SJSA1 (cell line): Measurements from ENCODE around the gene FRMD4A. TPM values are rescaled to one million over a fixed set of nuclear protein-coding genes. Genes with fewer than 3 reads are reported as not detected.

Experiments
- DNase-seq, 2 experiments: peaks; one replicate each; pipeline ENCODE4 v3.0.0-alpha.2; 2015 to 2020; ENCODE audit warnings: low spot score in 2 of 2, low read depth in 1 of 2
- H3K27ac ChIP-seq: fragments of 250-450 bp; sonication (Bioruptor Pico); 2 replicates; pipeline ENCODE4 v1.5.1; 2020; ENCODE audit warnings: mild to moderate bottlenecking, moderate library complexity
- H3K27me3 ChIP-seq: fragments of 250-450 bp; sonication (Bioruptor Pico); replicated peaks from 2 replicates; pipeline ENCODE4 v1.5.1; 2020; ENCODE audit warnings: mild to moderate bottlenecking, moderate library complexity
- H3K36me3 ChIP-seq: fragments of 250-450 bp; sonication (Bioruptor Pico); 2 replicates; pipeline ENCODE4 v1.5.1; 2020; ENCODE audit warnings: mild to moderate bottlenecking
- H3K4me1 ChIP-seq: fragments of 250-450 bp; sonication (Bioruptor Pico); replicated peaks from 2 replicates; pipeline ENCODE4 v1.6.1; 2021; ENCODE audit warnings: mild to moderate bottlenecking
- H3K4me3 ChIP-seq: fragments of 250-450 bp; sonication (Bioruptor Pico); 2 replicates; pipeline ENCODE4 v1.5.1; 2020; ENCODE audit warnings: mild to moderate bottlenecking
- H3K9me3 ChIP-seq: fragments of 250-450 bp; sonication (Bioruptor Pico); replicated peaks from 2 replicates; pipeline ENCODE4 v1.5.1; 2020; ENCODE audit warnings: mild to moderate bottlenecking
- total RNA-seq: library from RNA; depleted of rRNA; stranded (reverse); fragments of >200 nt; shearing (Covaris generic); gene quantifications from 2 replicates; pipeline ENCODE4 v1.2.3, GENCODE V29; 2014

FRMD4A gene
- total RNA-seq, 1 experiment from 2014 or later: 6.2 TPM

DNA sequence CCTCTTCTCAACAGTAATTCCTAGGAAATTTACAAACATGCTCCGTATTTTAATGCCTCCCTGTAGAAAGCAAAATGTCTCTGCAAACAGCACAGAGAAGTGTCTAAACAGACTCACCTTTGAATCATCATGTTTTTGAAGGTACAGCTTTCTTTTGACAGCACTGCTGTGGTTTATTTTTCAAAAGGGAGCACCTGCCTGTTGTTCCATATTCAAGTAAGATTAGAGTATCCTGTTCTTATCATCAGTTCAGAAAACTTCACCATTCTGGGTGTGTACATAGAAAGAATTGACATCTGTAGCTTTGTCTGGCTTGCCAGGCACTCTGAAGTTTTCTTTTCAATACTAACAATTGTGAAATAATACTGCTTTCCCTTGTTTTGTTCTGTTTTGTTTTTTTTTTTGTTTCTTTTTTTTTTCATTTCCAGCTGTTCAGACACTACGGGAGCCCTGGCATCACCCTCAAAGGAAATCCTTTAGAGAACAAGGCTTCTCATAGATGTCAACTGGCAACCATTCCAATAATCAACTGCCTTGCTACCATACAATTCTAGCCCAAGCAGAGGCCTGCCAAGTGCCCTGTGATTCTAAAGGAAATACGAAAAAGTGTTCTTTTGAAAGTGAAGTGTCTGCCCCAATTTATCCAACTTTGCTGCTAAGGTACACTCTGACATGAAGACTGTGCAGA lies 468.0 kb downstream of the FRMD4A start:
- Histone ChIP-seq H3K9me3 (no peaks in the 10 kb centered on the region), H3K4me3 (no peak overlapping the region), H3K27me3 (no peaks in the 10 kb centered on the region), H3K4me1 (peaks cover 18% of the 10 kb centered on the region), H3K27ac (no peak overlapping the region), H3K36me3 (no peaks in the 10 kb centered on the region)
- DNase-seq: no peak

DNA sequence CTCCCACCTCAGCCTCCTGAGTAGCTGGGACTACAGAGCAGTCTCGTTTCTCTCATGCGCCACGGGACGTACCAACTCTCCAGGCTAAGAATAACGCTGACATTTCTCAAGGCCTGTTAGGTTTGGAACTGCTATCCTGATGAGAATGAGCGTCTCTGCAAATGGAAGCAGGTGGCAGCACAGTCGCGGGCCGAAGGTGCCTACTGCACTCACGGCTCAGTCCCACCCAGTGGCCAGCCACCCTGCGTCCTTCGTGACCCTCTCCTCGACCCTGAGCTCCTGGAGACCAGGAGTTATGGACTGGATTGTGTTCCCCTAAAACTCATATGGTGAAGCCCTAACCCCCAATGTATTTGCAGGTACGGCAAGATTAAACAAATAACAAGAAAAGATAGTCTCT lies 469.8 kb downstream of the FRMD4A start:
- DNase-seq: no peak
- H3K27ac ChIP-seq: no peak overlapping the region

DNA sequence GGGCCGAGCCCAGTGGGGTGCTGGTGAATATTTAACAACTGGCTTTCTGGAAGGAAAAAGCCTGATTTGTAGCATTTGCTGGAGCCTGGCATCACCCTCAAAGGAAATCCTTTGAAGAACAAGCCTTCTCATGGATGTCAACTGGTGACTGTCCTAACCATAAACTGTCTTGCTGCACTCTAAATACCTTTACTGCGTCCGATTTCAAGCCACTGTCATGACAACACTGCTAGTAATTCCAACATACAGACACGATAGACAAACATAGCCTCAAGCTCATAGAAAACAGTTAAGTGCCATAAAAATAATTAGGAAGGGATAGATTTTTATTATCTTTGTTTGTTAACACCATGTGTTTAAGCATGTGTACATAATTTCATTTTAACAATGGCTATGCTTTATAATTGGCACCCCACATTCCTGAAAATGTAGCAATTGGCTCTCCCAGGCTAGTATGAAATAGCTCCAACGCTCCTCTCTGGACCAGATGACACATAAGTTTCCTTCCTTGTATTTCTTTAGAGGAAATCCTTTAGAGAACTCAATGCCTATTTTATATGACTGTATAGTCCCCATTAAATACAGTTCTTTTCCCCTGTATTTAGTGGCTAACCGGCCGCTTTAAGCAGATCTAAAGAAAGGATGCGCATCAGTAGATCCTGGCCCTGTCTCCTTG lies 470.6 kb downstream of the FRMD4A start:
- Histone ChIP-seq H3K4me3 (no peak overlapping the region), H3K27ac (no peak overlapping the region), H3K4me1 (no peaks in the 10 kb centered on the region), H3K27me3 (no peaks in the 10 kb centered on the region), H3K9me3 (no peaks in the 10 kb centered on the region), H3K36me3 (no peaks in the 10 kb centered on the region)
- no peak for DNase-seq

More for the DNA sequence above, 469.8 kb downstream of the FRMD4A start:
- H3K9me3 ChIP-seq: no peaks in the 10 kb centered on the region
- H3K36me3 ChIP-seq: no peaks in the 10 kb centered on the region
- peaks cover 5% of the 10 kb centered on the region for H3K4me1 ChIP-seq
- H3K4me3 ChIP-seq: no peak overlapping the region
- no peaks in the 10 kb centered on the region for H3K27me3 ChIP-seq

DNA sequence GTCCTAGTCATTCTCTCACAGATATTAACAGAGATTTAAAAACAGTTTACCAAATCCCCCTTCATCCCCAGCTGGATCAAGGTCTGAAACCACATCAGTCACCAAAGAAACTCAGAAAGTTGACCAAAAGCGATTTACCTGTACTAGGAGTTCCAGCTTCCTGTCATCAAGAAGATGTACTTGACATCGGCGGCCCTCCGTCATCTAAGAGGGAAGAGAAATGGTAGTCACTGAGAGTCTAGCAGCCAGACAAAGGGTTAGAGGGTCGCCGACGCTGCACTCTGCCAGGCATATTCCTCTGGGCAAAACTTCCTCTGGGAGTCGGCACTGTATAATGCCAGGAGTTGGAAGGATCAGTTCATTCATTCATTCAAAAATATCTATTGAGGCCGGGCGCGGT lies 472.0 kb downstream of the FRMD4A start:
- H3K27ac ChIP-seq: no peak overlapping the region
- no peaks in the 10 kb centered on the region for H3K27me3 ChIP-seq
- no peak for DNase-seq
- H3K4me1 ChIP-seq: no peaks in the 10 kb centered on the region
- H3K4me3 ChIP-seq: no peak overlapping the region
- no peaks in the 10 kb centered on the region for H3K9me3 ChIP-seq
- H3K36me3 ChIP-seq: no peaks in the 10 kb centered on the region

DNA sequence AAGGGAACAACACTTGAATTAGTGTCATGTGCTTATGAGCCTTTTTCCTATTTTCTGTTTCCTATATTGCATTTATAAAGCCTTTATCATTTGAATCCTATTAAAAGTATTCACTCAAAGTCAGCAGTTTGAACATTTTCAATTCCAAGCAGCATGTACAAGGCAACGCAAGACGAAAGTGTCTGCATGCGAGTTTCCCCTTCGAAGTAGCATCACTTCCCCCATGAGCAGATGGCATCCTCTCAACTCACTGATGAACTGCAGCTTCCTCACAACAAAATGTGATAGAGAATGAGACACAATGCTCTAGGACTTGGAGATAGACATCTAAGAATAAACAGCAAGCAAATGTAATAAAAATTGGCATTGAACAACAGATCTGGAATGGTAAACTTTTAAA lies 473.3 kb downstream of the FRMD4A start:
- Histone ChIP-seq H3K27ac (no peak overlapping the region), H3K4me1 (no peaks in the 10 kb centered on the region), H3K27me3 (no peaks in the 10 kb centered on the region), H3K4me3 (no peak overlapping the region), H3K36me3 (no peaks in the 10 kb centered on the region), H3K9me3 (no peaks in the 10 kb centered on the region)
- DNase-seq: no peak

DNA sequence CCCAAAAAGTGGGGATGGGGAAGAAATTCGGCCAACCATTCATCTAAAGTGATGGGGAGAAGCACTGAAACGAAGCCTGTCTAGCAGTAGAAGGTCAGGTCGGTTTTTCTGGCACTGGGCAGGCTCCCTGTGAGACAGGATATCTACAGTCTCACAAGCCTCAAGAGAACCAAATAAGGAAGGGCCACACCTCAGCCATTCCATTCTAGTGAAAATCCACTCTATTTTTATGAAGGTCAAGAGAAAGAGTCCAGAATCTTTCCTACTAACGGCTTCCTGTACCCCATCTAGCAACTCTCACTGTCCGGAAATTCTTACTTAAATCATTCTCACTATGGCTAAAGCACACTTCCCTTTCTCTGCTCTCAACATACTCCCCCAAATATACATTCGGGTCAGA lies 476.9 kb downstream of the FRMD4A start:
- no peak for DNase-seq
- Histone ChIP-seq H3K27ac (no peak overlapping the region), H3K4me3 (no peak overlapping the region), H3K9me3 (no peaks in the 10 kb centered on the region), H3K27me3 (no peaks in the 10 kb centered on the region), H3K4me1 (no peaks in the 10 kb centered on the region), H3K36me3 (no peaks in the 10 kb centered on the region)

DNA sequence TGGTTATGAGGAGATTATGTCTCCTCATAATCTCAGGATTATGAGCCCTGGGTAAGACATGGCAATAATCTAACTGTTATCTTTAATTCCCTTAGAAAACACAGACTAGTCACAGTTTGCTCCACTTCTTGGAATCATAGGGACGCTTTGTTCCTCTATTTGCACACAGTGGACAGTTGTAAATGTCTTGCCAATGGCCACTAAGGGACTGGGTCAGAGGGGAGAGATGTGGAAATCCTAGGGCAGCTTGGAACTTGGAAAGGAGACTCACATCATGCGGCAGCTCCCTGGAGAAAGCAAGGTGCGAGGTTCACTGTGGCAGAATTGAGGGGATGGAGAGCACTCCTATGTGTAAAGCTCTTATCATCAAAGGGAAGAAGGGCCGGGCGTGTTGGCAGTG lies 477.9 kb downstream of the FRMD4A start:
- Histone ChIP-seq H3K4me1 (no peaks in the 10 kb centered on the region), H3K4me3 (no peak overlapping the region), H3K36me3 (no peaks in the 10 kb centered on the region), H3K27ac (no peak overlapping the region), H3K27me3 (no peaks in the 10 kb centered on the region), H3K9me3 (no peaks in the 10 kb centered on the region)
- no peak for DNase-seq

DNA sequence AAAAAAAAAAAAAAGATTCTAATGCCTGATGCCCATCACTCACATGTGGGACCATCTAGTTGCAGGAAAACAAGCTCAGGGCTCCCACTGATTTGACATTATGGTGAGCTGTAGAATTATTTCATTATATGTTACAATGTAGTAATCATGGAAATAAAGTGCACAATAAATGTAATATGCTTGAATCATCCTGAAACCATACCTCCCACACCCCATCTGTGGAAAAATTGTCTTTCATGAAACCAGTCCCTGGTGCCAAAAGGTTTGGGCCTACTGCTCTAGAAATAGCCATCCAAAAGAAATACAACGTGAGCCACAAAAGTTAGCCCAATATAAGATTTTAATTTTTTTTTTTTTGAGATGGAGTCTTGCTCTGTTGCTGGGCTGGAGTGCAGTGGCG lies 478.8 kb downstream of the FRMD4A start:
- Histone ChIP-seq H3K4me3 (no peak overlapping the region), H3K4me1 (no peaks in the 10 kb centered on the region), H3K36me3 (no peaks in the 10 kb centered on the region), H3K27ac (no peak overlapping the region), H3K27me3 (no peaks in the 10 kb centered on the region), H3K9me3 (no peaks in the 10 kb centered on the region)
- no peak for DNase-seq

DNA sequence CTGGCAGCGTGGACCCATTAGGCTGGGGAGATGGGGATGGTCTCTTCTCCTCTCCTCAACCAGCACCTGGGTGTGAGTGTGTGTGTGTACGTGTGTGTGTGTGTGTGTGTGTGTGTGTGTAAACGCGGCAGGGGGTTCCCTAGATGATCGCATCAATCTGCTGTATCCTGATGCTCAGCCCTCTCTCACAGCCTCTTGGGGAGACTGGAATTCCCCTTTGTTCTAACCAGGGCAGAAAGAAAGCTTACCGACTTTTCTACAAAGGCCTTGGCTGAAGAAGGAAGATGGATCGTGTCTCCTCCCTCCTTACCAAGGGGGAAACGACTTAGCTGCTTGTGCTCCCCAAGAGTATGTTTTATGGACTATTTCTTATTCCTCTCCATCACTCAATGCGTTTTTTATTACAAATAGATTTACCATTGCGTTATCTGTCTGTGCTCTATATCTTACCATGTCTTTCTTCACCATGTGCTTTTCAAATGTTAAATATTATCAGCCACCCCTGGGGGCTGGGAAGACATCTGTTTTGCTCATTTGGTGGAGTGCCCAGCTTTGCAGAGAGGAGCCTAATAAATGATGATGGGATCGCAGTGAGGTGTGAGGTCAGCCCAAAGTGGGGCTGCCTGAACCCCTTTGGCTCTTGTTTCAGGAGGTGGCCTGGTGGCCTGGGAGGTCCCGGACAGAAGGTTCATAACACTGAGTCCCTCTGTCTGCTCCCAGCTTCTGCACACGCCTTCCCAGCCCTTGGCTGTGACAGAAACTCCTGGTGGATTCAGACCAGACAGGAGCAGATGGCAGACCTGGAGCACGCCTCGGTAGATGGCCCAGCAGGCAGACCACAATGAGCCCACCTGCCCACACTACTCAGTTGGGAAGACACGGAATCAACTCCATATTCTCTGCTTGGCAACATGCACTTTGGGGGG lies 481.9 kb downstream of the FRMD4A start:
- H3K9me3 ChIP-seq: no peaks in the 10 kb centered on the region
- no peak overlapping the region for H3K27ac ChIP-seq
- no peak overlapping the region for H3K4me3 ChIP-seq
- H3K36me3 ChIP-seq: no peaks in the 10 kb centered on the region
- H3K27me3 ChIP-seq: no peaks in the 10 kb centered on the region
- no peak for DNase-seq
- H3K4me1 ChIP-seq: no peaks in the 10 kb centered on the region

DNA sequence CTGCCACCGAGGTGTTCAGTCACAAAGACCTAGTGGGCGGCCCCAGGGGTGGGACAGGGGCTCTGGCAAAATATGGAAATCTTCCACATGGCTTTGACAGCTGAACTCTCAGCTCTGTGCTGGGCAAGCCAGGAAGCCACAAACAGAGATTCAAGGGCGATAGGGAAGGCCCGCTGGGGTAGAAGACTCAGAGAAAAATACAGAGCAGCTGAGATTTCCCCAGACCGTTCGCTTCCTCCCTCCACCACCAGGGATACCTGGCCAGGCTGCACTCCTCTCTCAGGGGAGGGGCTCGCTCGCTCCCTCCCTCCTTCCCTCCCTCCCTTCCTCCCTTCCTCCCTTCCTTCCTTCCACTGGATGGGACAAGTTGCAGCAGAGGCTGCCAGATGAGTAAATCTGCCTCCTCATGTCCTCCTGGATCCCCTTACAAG lies 483.5 kb downstream of the FRMD4A start:
- Histone ChIP-seq H3K4me3 (no peak overlapping the region), H3K4me1 (no peaks in the 10 kb centered on the region), H3K27me3 (no peaks in the 10 kb centered on the region), H3K9me3 (no peaks in the 10 kb centered on the region), H3K36me3 (no peaks in the 10 kb centered on the region), H3K27ac (no peak overlapping the region)
- DNase-seq: no peak

DNA sequence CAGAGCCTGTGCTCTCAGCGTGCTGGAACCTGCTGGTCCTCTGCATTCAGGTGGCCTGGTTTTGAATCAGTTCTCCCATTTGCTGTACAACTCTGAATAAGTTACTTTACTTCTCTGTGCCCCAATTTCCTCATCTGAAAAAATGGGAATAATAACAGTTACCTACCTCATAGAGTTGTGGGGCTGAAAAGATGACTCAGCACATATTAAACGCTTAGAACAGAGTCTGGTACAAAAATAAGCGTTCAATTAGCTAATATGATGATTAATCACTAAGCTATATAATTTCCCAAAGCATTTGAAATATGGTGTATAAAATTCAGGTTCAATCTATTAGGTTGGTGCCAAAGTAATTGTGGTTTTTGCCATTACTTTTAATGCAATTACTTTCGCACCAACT lies 484.8 kb downstream of the FRMD4A start:
- Histone ChIP-seq H3K4me1 (no peaks in the 10 kb centered on the region), H3K36me3 (no peaks in the 10 kb centered on the region), H3K27ac (no peak overlapping the region), H3K27me3 (no peaks in the 10 kb centered on the region), H3K9me3 (no peaks in the 10 kb centered on the region; the same call in 1 of the 2 replicates), H3K4me3 (no peak overlapping the region)
- no peak for DNase-seq

DNA sequence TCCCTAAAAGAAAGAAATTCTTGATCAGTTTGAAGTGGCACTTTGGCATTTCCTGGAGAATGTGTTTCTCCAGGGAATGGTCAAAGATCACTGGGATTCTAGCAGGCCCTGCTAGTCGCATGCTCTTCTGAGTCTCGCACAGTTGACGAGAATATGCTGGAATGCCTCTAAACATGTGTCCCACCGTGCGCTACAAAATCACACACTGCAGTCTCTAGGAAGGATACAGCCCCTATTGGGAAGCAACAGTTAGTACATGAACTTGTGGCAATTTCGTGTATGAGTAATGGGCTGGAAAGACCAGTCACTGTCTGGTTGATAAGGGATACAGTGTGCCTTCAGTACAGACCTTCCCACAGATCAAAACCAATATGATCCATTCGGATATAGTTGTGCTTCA lies 486.1 kb downstream of the FRMD4A start:
- DNase-seq: no peak

DNA sequence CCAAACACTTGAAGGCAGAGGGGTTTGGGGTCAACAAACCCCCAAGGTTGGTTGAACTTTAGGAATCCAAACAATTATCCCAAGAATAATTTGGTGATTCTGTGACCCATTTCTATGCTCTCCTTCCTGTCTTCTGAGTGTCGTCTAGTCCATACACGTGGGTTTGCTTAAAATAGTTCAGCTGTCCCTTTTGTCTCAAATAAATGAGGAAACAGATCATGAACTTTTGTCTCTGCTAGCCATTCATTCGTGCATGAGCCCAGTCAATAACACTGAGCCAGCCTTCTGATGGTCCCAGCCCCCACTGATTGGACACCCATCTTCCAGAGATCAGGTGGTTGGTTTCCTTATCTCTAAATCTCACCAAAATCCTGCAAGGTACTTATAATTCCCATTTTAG lies 488.6 kb downstream of the FRMD4A start:
- Histone ChIP-seq H3K27ac (no peak overlapping the region), H3K4me3 (no peak overlapping the region), H3K4me1 (peaks cover 7% of the 10 kb centered on the region), H3K27me3 (no peaks in the 10 kb centered on the region), H3K36me3 (no peaks in the 10 kb centered on the region), H3K9me3 (no peaks in the 10 kb centered on the region; the same call in 1 of the 2 replicates)
- no peak for DNase-seq

More for the DNA sequence above, 486.1 kb downstream of the FRMD4A start:
- H3K36me3 ChIP-seq: no peaks in the 10 kb centered on the region
- no peaks in the 10 kb centered on the region for H3K27me3 ChIP-seq
- H3K27ac ChIP-seq: no peak overlapping the region
- no peaks in the 10 kb centered on the region; the same call in 1 of the 2 replicates for H3K9me3 ChIP-seq
- H3K4me1 ChIP-seq: peaks cover 3% of the 10 kb centered on the region
- no peak overlapping the region for H3K4me3 ChIP-seq

DNA sequence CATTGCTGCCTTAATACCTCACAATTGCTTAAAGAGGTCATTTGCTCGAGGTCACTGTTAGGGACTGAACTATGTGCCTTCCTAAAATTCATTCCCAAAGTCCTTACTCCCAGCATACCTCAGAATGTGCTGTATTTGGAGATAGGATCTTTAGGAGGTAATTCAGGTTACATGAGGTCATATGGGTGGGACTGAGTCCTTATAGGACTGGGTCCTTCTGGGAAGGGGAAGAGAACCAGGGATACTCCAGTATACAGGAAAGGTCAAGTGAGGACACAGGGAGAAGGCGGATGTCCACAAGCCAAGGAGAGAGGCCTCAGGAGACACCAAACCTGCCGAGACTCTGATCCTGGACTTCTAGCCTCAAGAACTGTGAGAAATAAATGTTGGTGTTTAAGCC lies 490.7 kb downstream of the FRMD4A start:
- no peaks in the 10 kb centered on the region for H3K27me3 ChIP-seq
- H3K4me3 ChIP-seq: no peak overlapping the region
- no peaks in the 10 kb centered on the region; the same call in 1 of the 2 replicates for H3K9me3 ChIP-seq
- H3K4me1 ChIP-seq: peaks cover 7% of the 10 kb centered on the region
- H3K27ac ChIP-seq: no peak overlapping the region
- H3K36me3 ChIP-seq: no peaks in the 10 kb centered on the region
- no peak for DNase-seq
